ENCODE results near the gene RCBTB2.

RCBTB2 gene

GRCh38 chr13:48504606-48505005, 28.3 kb downstream of the RCBTB2 start:
- no peak for DNase-seq
- in situ Hi-C loops (cut with HindIII; ENCODE audit: low pct_ligation_motif_present, low pct_unique_long_range_greater_than_20kb, low sequenced_read_pairs) = no loop called here

GRCh38 chr13:48502601-48503319, 30.1 kb downstream of the RCBTB2 start:
- in situ Hi-C loops (cut with HindIII; ENCODE audit: low pct_ligation_motif_present, low pct_unique_long_range_greater_than_20kb, low sequenced_read_pairs) = no loop called here
- DNase-seq = no peak

- in situ Hi-C loops (cut with HindIII; ENCODE audit: low pct_ligation_motif_present, low pct_unique_long_range_greater_than_20kb, low sequenced_read_pairs) = no loop called here
- no peak for DNase-seq
These were observed 31.2 kb downstream of the RCBTB2 start for GRCh38 chr13:48501705-48502104.

- in situ Hi-C loops (cut with HindIII; ENCODE audit: low pct_ligation_motif_present, low pct_unique_long_range_greater_than_20kb, low sequenced_read_pairs) = no loop called here
- no peak for DNase-seq
These were observed 32.2 kb downstream of the RCBTB2 start for GRCh38 chr13:48500652-48501197.

- in situ Hi-C loops (cut with HindIII; ENCODE audit: low pct_ligation_motif_present, low pct_unique_long_range_greater_than_20kb, low sequenced_read_pairs) = no loop called here
- no peak for DNase-seq
These were observed 35.2 kb downstream of the RCBTB2 start for GRCh38 chr13:48497669-48498068.

- in situ Hi-C loops (cut with HindIII; ENCODE audit: low pct_ligation_motif_present, low pct_unique_long_range_greater_than_20kb, low sequenced_read_pairs) = no loop called here
- no peak for DNase-seq
These were observed 36.4 kb downstream of the RCBTB2 start for GRCh38 chr13:48496271-48497161.

GRCh38 chr13:48494874-48495273, 38.0 kb downstream of the RCBTB2 start:
- in situ Hi-C loops (cut with HindIII; ENCODE audit: low pct_ligation_motif_present, low pct_unique_long_range_greater_than_20kb, low sequenced_read_pairs) = no loop called here

GRCh38 chr13:48493851-48494250, 39.0 kb downstream of the RCBTB2 start:
- no peak for DNase-seq
- in situ Hi-C loops (cut with HindIII; ENCODE audit: low pct_ligation_motif_present, low pct_unique_long_range_greater_than_20kb, low sequenced_read_pairs) = no loop called here

More at GRCh38 chr13:48494874-48495273, 38.0 kb downstream of the RCBTB2 start:
- DNase-seq = no peak

GRCh38 chr13:48493066-48493765, 39.7 kb downstream of the RCBTB2 start:
- in situ Hi-C loops (cut with HindIII; ENCODE audit: low pct_ligation_motif_present, low pct_unique_long_range_greater_than_20kb, low sequenced_read_pairs) = no loop called here
- no peak for DNase-seq

GRCh38 chr13:48492470-48493065, 40.3 kb downstream of the RCBTB2 start:
- DNase-seq = no peak
- in situ Hi-C loops (cut with HindIII; ENCODE audit: low pct_ligation_motif_present, low pct_unique_long_range_greater_than_20kb, low sequenced_read_pairs) = no loop called here

GRCh38 chr13:48492096-48492440, 40.8 kb downstream of the RCBTB2 start:
- in situ Hi-C loops (cut with HindIII; ENCODE audit: low pct_ligation_motif_present, low pct_unique_long_range_greater_than_20kb, low sequenced_read_pairs) = no loop called here
- no peak for DNase-seq

- in situ Hi-C loops (cut with HindIII; ENCODE audit: low pct_ligation_motif_present, low pct_unique_long_range_greater_than_20kb, low sequenced_read_pairs) = no loop called here
- DNase-seq = no peak
These were observed 41.3 kb downstream of the RCBTB2 start for GRCh38 chr13:48491423-48492095.

- in situ Hi-C loops (cut with HindIII; ENCODE audit: low pct_ligation_motif_present, low pct_unique_long_range_greater_than_20kb, low sequenced_read_pairs) = no loop called here
These were observed 42.6 kb downstream of the RCBTB2 start for GRCh38 chr13:48490241-48490640.

GRCh38 chr13:48489666-48490065, 43.2 kb downstream of the RCBTB2 start:
- in situ Hi-C loops (cut with HindIII; ENCODE audit: low pct_ligation_motif_present, low pct_unique_long_range_greater_than_20kb, low sequenced_read_pairs) = no loop called here
- no peak for DNase-seq

More at GRCh38 chr13:48490241-48490640, 42.6 kb downstream of the RCBTB2 start:
- DNase-seq = no peak

- in situ Hi-C loops (cut with HindIII; ENCODE audit: low pct_ligation_motif_present, low pct_unique_long_range_greater_than_20kb, low sequenced_read_pairs) = no loop called here
- no peak for DNase-seq
These were observed 43.9 kb downstream of the RCBTB2 start for GRCh38 chr13:48488995-48489394.

GRCh38 chr13:48487968-48488367, 44.9 kb downstream of the RCBTB2 start:
- in situ Hi-C loops (cut with HindIII; ENCODE audit: low pct_ligation_motif_present, low pct_unique_long_range_greater_than_20kb, low sequenced_read_pairs) = no loop called here
- DNase-seq = no peak

- DNase-seq = no peak
- in situ Hi-C loops (cut with HindIII; ENCODE audit: low pct_ligation_motif_present, low pct_unique_long_range_greater_than_20kb, low sequenced_read_pairs) = no loop called here
These were observed 46.0 kb downstream of the RCBTB2 start for GRCh38 chr13:48486836-48487235.

GRCh38 chr13:48486362-48486761, 46.5 kb downstream of the RCBTB2 start:
- in situ Hi-C loops (cut with HindIII; ENCODE audit: low pct_ligation_motif_present, low pct_unique_long_range_greater_than_20kb, low sequenced_read_pairs) = no loop called here
- no peak for DNase-seq
